Epithelial cell of prostate (primary cell): ENCODE measurements around the gene TSR2.

Experiments used
- DNase-seq: peaks from one replicate; pipeline ENCODE4 v3.0.0-alpha.2; 2011; ENCODE audit warnings: low read depth, low spot score
- H3K27ac ChIP-seq: fragments of 450-650 bp; 2 replicates; pipeline ENCODE4 v1.5.1; 2017; ENCODE audit warnings: mild to moderate bottlenecking

TSR2 gene

GRCh38 chrX:54439960-54440871, at the start of gene TSR2:
Gene TSR2, plus strand, starts transcription at chrX:54440404. Its CDS starts 18 bp downstream, at chrX:54440422.
- DNase-seq, result peak; percentile 20

GRCh38 chrX:54397113-54397512, 43.1 kb upstream of the TSR2 start:
- H3K27ac ChIP-seq, result peak overlapping the region; percentile 2
- no peak for DNase-seq

More at GRCh38 chrX:54439960-54440871, at the start of gene TSR2:
- H3K27ac ChIP-seq, result no peak within 1 kb of the TSS

GRCh38 chrX:54407266-54407665, 32.9 kb upstream of the TSR2 start:
- DNase-seq, result no peak

GRCh38 chrX:54411732-54412131, 28.5 kb upstream of the TSR2 start:
- no peak overlapping the region for H3K27ac ChIP-seq
- no peak for DNase-seq

More at GRCh38 chrX:54407266-54407665, 32.9 kb upstream of the TSR2 start:
- no peak overlapping the region for H3K27ac ChIP-seq

GRCh38 chrX:54413753-54414152, 26.5 kb upstream of the TSR2 start:
- no peak overlapping the region for H3K27ac ChIP-seq
- no peak for DNase-seq

- no peak for DNase-seq
- H3K27ac ChIP-seq, result no peak overlapping the region
These were observed 24.5 kb upstream of the TSR2 start for GRCh38 chrX:54415534-54416350.

- H3K27ac ChIP-seq, result no peak overlapping the region
- no peak for DNase-seq
These were observed 23.2 kb upstream of the TSR2 start for GRCh38 chrX:54416965-54417364.

GRCh38 chrX:54419559-54420302, 20.5 kb upstream of the TSR2 start:
- H3K27ac ChIP-seq, result no peak overlapping the region
- DNase-seq, result no peak

GRCh38 chrX:54422168-54422567, 18.0 kb upstream of the TSR2 start:
- DNase-seq, result no peak
- no peak overlapping the region for H3K27ac ChIP-seq

GRCh38 chrX:54423161-54423888, 16.9 kb upstream of the TSR2 start:
- no peak for DNase-seq
- H3K27ac ChIP-seq, result no peak overlapping the region

- H3K27ac ChIP-seq, result no peak overlapping the region
- DNase-seq, result no peak
These were observed 12.3 kb upstream of the TSR2 start for GRCh38 chrX:54427837-54428424.

GRCh38 chrX:54430519-54430918, 9.7 kb upstream of the TSR2 start:
- no peak overlapping the region for H3K27ac ChIP-seq
- DNase-seq, result no peak

- no peak for DNase-seq
- no peak overlapping the region for H3K27ac ChIP-seq
These were observed 5.1 kb upstream of the TSR2 start for GRCh38 chrX:54435121-54435520.

GRCh38 chrX:54442790-54443189, 2.6 kb downstream of the TSR2 start:
- no peak overlapping the region for H3K27ac ChIP-seq

GRCh38 chrX:54444752-54445151, 4.5 kb downstream of the TSR2 start:
- no peak overlapping the region for H3K27ac ChIP-seq

More at GRCh38 chrX:54442790-54443189, 2.6 kb downstream of the TSR2 start:
- DNase-seq, result no peak

GRCh38 chrX:54446084-54446483, 5.9 kb downstream of the TSR2 start:
- no peak overlapping the region for H3K27ac ChIP-seq
- no peak for DNase-seq

More at GRCh38 chrX:54444752-54445151, 4.5 kb downstream of the TSR2 start:
- DNase-seq, result no peak

- no peak for DNase-seq
These were observed 7.3 kb downstream of the TSR2 start for GRCh38 chrX:54447461-54447860.

GRCh38 chrX:54449929-54450328, 9.7 kb downstream of the TSR2 start:
- no peak for DNase-seq
- no peak overlapping the region for H3K27ac ChIP-seq

More at GRCh38 chrX:54447461-54447860, 7.3 kb downstream of the TSR2 start:
- no peak overlapping the region for H3K27ac ChIP-seq

GRCh38 chrX:54452920-54453319, 12.7 kb downstream of the TSR2 start:
- H3K27ac ChIP-seq, result no peak overlapping the region
- no peak for DNase-seq
